Measurements from ENCODE around the gene TRPC6. TPM values are rescaled to one million over a fixed set of nuclear protein-coding genes. Genes with fewer than 3 reads are reported as not detected.

TRPC6 gene
- total and polyA plus RNA-seq, 9 of the 15 experiments (the other 6 are each of a cell fraction or from before 2014, with no cell fraction given) = not detected

GRCh38 chr11:101407324-101407723 lies 176.5 kb downstream of the TRPC6 start (continued):
- no peak for TF ChIP-seq SFPQ (IDR thresholded peaks at IDR 0.05; ENCODE audit: low read depth, low read length)
- TF ChIP-seq CCNT2 (IDR thresholded peaks at IDR 0.05; ENCODE audit: borderline replicate concordance, extremely low read depth, insufficient read length, low read depth, low read length) = no peak
- no peak for TF ChIP-seq CBFB (CRISPR knock-in tag; IDR thresholded peaks at IDR 0.05)
- no peak for TF ChIP-seq USF2 (CRISPR knock-in tag; IDR thresholded peaks at IDR 0.05)
- no peak for TF ChIP-seq ZNF232 (CRISPR knock-in tag; IDR thresholded peaks at IDR 0.05)

Small RNA genes lying within 50 kb of the gene (microRNA-seq; reads per million reads assigned to microRNA genes)
- gene MIR3920 (ENCODE audit: borderline microRNAs expressed) = not detected

Small RNA genes lying within 50 kb of the gene (small RNA-seq; reads per million reads assigned to genes)
- gene MIR3920 = not detected

Measured in K562 (cell line).